Glutamatergic neuron (in vitro differentiated cells): Measurements from ENCODE around the gene RALGPS1. TPM values are rescaled to one million over a fixed set of nuclear protein-coding genes. Genes with fewer than 3 reads are reported as not detected.

Experiments used
- DNase-seq: peaks from one replicate; pipeline ENCODE4 v3.0.0; 2022
- H3K27ac Mint-ChIP-seq: one replicate; pipeline ENCODE4 v1.8.0; 2020; ENCODE audit warnings: mild to moderate bottlenecking, mixed read lengths, inconsistent platforms; ENCODE audit not compliant: unreplicated experiment
- H3K27me3 Mint-ChIP-seq: one replicate; pipeline ENCODE4 v1.8.0; 2020; ENCODE audit warnings: mild to moderate bottlenecking, moderate library complexity, mixed read lengths, inconsistent platforms; ENCODE audit not compliant: unreplicated experiment
- H3K36me3 Mint-ChIP-seq: one replicate; pipeline ENCODE4 v1.8.0; 2020; ENCODE audit warnings: mild to moderate bottlenecking, mixed read lengths, inconsistent platforms; ENCODE audit not compliant: unreplicated experiment
- H3K4me1 Mint-ChIP-seq: one replicate; pipeline ENCODE4 v1.8.0; 2020; ENCODE audit warnings: mild to moderate bottlenecking, low read depth, mixed read lengths, inconsistent platforms; ENCODE audit not compliant: unreplicated experiment
- H3K4me3 Mint-ChIP-seq: one replicate; pipeline ENCODE4 v1.8.0; 2020; ENCODE audit warnings: mild to moderate bottlenecking, mixed read lengths, inconsistent platforms; ENCODE audit not compliant: unreplicated experiment
- H3K9me3 Mint-ChIP-seq: one replicate; pipeline ENCODE4 v1.8.0; 2020; ENCODE audit warnings: mild to moderate bottlenecking, moderate library complexity, mixed read lengths, inconsistent platforms; ENCODE audit not compliant: unreplicated experiment
- total RNA-seq: library from RNA; stranded (reverse); fragmentation: NEBNext Ultra II Directional; extraction: Animal tissue kit (Norgen Biotek cat#: 25700); gene quantifications from one replicate; pipeline ENCODE4 v1.2.1, GENCODE V29; 2021; ENCODE audit not compliant: unreplicated experiment
- TF ChIP-seq, protein P1 (sequence below): fragments of 200-600 bp; sonication (generic); IDR thresholded peaks from one replicate; pipeline ENCODE4 v1.5.0; 2021; ENCODE audit not compliant: partially characterized antibody, unreplicated experiment

Gene RALGPS1
- total RNA-seq, 1 donor from 2014 or later = 23.8 TPM

DNA sequence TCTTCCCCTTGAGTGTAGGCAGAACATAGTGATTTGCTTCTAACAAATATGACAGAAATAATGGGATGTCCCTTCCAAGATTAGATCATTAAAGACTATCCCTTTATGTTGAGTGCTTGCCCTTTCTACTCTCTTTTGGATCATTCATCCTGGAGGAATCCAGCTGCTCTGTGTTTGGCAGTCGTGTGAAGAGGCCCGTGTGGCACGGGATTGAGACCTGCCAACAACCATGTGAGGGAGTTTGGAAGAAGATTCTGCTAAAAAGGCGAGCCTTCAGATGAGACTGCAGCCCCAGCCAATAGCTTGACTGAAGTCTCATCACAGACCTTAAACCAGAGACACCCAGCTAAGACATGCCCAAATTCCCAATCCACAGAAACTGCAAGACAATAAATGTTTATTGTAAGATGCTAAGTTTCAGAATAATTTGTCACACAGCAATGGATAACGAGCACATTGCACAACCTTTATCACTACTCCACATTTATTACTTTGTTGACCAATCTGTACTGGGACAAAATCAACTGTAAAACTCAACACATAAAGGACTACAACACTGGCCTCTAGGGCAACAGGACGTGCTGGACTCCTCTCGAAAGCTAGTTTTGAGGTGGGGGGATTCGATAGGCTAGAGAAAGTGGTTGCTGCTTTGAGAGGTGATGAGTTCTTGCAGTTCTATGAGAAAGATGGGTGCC lies 165.0 kb downstream of the RALGPS1 start:
- peaks cover 10% of the 10 kb centered on the region for H3K9me3 Mint-ChIP-seq
- DNase-seq = no peak
- no peak overlapping the region for H3K27ac Mint-ChIP-seq
- TF ChIP-seq, protein P1, sequence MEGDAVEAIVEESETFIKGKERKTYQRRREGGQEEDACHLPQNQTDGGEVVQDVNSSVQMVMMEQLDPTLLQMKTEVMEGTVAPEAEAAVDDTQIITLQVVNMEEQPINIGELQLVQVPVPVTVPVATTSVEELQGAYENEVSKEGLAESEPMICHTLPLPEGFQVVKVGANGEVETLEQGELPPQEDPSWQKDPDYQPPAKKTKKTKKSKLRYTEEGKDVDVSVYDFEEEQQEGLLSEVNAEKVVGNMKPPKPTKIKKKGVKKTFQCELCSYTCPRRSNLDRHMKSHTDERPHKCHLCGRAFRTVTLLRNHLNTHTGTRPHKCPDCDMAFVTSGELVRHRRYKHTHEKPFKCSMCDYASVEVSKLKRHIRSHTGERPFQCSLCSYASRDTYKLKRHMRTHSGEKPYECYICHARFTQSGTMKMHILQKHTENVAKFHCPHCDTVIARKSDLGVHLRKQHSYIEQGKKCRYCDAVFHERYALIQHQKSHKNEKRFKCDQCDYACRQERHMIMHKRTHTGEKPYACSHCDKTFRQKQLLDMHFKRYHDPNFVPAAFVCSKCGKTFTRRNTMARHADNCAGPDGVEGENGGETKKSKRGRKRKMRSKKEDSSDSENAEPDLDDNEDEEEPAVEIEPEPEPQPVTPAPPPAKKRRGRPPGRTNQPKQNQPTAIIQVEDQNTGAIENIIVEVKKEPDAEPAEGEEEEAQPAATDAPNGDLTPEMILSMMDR = no peak
- H3K4me1 Mint-ChIP-seq = peaks cover 21% of the 10 kb centered on the region
- peaks cover 9% of the 10 kb centered on the region for H3K27me3 Mint-ChIP-seq
- H3K36me3 Mint-ChIP-seq = peaks cover 3% of the 10 kb centered on the region
- H3K4me3 Mint-ChIP-seq = no peak overlapping the region

DNA sequence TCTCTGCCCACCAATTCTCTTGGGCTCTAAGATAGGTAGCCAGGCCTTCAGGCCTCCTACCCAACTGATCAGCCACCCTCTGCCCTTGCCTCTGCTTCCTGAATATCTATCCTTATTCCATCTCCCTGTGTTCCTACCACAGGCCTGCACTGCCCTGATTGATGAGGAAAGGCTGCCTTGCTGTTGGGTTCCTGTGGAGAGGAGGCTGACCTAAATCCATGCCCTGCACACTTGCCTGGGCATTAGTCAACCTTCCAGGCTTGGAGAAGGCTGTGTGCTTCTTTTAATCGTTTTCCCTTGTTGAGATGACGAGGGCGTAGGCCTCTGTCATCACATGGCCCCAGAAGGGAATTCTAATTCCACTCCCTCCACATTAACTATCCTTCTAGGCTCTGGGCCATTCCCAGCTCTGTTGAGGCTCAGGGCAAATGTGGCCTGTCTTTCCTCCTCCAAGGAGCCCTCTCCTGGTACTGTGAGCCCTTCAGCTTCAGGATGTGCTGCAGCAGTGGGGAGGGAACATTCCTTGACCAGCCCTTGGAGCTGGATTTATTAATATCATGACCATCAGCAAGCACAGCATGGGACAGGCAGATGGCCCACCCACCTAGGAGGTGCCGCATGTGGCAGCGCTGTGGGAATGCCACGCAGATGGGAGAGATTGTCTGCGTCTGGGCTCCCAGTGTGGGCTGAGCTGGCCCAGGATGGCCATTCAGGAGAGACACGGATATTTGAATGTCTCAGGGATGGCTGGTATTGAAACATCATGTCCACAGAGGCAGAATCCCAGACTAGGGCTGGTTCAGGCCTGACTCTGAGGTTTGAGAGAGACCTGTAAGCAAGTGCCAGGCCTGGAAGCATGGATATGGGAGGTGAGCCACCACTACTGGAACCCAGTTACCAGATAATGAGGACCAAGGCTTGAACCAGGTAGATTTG lies 166.9 kb downstream of the RALGPS1 start:
- Mint-ChIP-seq H3K27ac (no peak overlapping the region), H3K9me3 (peaks cover 12% of the 10 kb centered on the region), H3K4me1 (peaks cover 9% of the 10 kb centered on the region), H3K4me3 (no peak overlapping the region), H3K27me3 (peaks cover 9% of the 10 kb centered on the region), H3K36me3 (peaks cover 3% of the 10 kb centered on the region)
- DNase-seq = no peak
- TF ChIP-seq, protein P1 = no peak

DNA sequence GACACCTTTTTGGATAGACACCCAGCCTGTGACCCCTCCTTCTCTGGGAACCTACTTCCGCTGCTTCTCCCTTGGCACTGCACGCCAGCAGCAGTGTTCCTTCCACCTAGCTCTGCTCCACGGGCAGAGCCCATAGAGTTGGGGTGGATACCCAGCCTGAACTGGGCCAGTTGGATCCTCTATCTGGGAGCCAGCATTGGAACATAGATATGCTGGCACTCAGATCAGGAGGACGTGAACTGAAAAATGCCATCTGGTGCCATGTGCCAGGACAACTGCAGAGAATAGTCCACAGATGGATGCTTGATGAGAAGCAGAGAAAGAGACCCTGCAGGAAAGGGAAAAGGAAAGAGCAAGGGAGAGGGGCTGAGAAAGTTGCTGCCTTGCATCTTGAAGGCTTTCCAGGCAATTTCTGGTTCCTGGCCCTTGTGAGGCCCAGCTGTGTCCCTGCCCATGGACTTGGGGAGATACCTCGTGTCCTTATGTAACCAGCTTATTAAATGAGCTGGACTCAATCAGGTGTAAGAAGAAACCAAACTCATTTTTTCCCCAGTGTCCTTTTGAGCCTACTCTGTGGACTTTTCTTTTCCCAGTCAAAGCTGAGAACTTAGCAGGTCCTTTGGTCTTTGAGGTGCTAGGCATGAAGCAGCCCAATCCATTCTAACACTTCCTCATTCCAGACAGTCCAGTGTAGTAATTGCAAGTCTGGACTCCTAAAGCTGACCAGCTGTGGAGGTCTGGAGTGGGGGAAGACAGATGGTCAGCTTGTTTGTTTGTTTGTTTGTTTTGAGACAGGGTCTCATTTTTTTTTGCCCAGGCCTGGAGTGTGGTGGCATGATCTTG lies 168.8 kb downstream of the RALGPS1 start:
- H3K9me3 Mint-ChIP-seq = peaks cover 9% of the 10 kb centered on the region
- TF ChIP-seq, protein P1 = no peak
- peaks cover 9% of the 10 kb centered on the region for H3K36me3 Mint-ChIP-seq
- H3K4me3 Mint-ChIP-seq = no peak overlapping the region
- peaks cover 3% of the 10 kb centered on the region for H3K4me1 Mint-ChIP-seq
- no peak overlapping the region for H3K27ac Mint-ChIP-seq
- peaks cover 5% of the 10 kb centered on the region for H3K27me3 Mint-ChIP-seq
- DNase-seq = no peak

DNA sequence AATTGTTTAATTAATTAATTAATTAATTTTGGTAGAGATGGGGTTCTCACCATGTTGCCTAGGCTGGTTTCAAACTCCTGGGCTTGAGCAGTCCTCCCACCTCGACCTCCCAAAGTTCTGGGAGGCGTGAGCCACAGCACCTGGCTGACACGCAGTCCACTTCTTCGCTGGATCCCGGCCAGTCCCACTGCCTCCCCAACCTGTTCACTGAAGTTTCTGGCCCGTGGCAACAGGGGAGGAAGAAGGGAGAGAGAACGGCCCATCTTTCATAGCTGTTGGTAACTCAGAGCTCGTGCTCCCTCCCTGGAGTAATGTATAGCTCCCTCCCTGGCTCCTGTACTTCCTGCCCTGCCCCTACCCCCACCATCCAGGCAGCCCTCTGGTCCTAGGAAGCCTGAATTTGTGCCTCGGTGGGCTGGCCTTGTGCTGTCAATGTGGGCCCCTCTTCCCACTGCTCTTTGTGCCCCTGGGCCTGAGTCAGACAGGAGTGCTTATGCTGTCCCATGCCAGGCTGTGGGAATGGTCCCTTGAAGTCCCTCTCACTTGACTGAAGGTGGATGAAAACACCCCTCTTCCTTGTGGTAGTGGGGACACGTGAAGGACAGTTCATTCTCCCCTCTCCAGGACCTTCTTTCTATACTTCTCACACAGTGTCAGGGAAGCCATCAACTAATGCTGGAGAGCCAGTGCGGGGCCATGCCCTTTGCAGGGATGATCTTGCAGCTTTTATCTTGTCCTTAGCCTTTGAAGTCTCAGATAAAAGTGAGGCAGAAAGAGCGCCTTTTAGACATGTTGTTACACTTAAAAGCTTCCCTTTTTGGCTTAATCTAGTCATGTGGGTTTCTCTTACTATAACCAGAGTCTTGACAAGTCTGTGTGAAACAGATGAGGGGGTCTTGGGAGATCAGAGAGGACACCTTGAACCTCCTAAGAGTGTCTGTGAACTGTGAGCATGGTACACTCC lies 169.8 kb downstream of the RALGPS1 start:
- Mint-ChIP-seq H3K9me3 (peaks cover 11% of the 10 kb centered on the region), H3K4me1 (peaks cover 3% of the 10 kb centered on the region), H3K4me3 (no peak overlapping the region), H3K27ac (no peak overlapping the region), H3K27me3 (peaks cover 7% of the 10 kb centered on the region), H3K36me3 (peaks cover 13% of the 10 kb centered on the region)
- no peak for DNase-seq
- TF ChIP-seq, protein P1 = no peak
